IMR-90 (cell line): ENCODE results near the gene CACNA1I.
A peak's percentile ranks its signal among the peaks of the same experiment; 100 is the strongest.

Experiments used
- BHLHE40 ChIP-seq: fragments of 150-350 bp; IDR thresholded peaks from 2 replicates; pipeline ENCODE4 v1.6.1; 2016; ENCODE audit warnings: mild to moderate bottlenecking, low read depth, low read length
- CEBPB ChIP-seq: IDR thresholded peaks from 2 replicates; pipeline ENCODE4 v1.6.1; 2012; ENCODE audit warnings: low read depth, low read length, improper control_type of control experiment
- FOS ChIP-seq: fragments of 150-350 bp; IDR thresholded peaks from 2 replicates; pipeline ENCODE4 v1.6.1; 2016; ENCODE audit warnings: low read depth, low read length
- NFE2L2 ChIP-seq: fragments of 150-350 bp; IDR thresholded peaks from 2 replicates; pipeline ENCODE4 v1.6.1; 2016; ENCODE audit warnings: low read depth, mild to moderate bottlenecking, low read length
- POLR2A ChIP-seq: IDR thresholded peaks from 2 replicates; pipeline ENCODE4 v1.6.1; 2012; ENCODE audit warnings: mild to moderate bottlenecking, low read depth, low read length
- RAD21 ChIP-seq: IDR thresholded peaks from 2 replicates; pipeline ENCODE4 v1.6.1; 2012; ENCODE audit warnings: low read length, improper control_type of control experiment
- TF ChIP-seq, protein P1 (sequence below): conservative IDR thresholded peaks from 2 replicates; pipeline ENCODE4 v1.5.1; 2012; ENCODE audit warnings: mild to moderate bottlenecking, low read depth, low read length, improper control_type of control experiment
- TF ChIP-seq, protein P2 (sequence below): fragments of 150-350 bp; IDR thresholded peaks from 2 replicates; pipeline ENCODE4 v1.6.1; 2017; ENCODE audit warnings: mild to moderate bottlenecking, antibody characterized with exemption, low read length, low read depth

DNA sequence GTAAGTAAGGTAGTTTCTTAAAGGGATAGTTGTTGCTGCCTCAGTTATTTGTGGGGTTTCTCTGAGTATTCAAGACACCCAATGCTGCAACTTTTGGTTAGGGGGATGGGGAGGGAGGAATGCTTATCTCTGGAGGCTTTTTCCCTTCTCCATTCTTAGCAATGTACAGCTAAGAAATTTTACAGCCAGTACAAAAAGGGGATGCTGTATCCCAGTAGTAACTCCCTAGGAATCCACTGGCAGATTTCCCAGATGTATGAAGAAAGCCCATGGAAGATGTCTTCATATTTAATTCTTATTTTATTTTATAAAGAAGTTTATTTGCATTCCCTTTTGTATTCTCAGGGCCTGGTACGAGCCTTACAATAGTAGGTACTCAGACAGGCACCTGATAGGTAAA lies 168.2 kb downstream of the CACNA1I start:
- TF ChIP-seq, protein P1, sequence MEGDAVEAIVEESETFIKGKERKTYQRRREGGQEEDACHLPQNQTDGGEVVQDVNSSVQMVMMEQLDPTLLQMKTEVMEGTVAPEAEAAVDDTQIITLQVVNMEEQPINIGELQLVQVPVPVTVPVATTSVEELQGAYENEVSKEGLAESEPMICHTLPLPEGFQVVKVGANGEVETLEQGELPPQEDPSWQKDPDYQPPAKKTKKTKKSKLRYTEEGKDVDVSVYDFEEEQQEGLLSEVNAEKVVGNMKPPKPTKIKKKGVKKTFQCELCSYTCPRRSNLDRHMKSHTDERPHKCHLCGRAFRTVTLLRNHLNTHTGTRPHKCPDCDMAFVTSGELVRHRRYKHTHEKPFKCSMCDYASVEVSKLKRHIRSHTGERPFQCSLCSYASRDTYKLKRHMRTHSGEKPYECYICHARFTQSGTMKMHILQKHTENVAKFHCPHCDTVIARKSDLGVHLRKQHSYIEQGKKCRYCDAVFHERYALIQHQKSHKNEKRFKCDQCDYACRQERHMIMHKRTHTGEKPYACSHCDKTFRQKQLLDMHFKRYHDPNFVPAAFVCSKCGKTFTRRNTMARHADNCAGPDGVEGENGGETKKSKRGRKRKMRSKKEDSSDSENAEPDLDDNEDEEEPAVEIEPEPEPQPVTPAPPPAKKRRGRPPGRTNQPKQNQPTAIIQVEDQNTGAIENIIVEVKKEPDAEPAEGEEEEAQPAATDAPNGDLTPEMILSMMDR = no peak
- TF ChIP-seq CEBPB = peak; percentile 46; the same call in 1 of the 2 replicates
- no peak for TF ChIP-seq POLR2A
- TF ChIP-seq BHLHE40 = no peak
- no peak for TF ChIP-seq FOS
- no peak for TF ChIP-seq RAD21
- TF ChIP-seq, protein P2, sequence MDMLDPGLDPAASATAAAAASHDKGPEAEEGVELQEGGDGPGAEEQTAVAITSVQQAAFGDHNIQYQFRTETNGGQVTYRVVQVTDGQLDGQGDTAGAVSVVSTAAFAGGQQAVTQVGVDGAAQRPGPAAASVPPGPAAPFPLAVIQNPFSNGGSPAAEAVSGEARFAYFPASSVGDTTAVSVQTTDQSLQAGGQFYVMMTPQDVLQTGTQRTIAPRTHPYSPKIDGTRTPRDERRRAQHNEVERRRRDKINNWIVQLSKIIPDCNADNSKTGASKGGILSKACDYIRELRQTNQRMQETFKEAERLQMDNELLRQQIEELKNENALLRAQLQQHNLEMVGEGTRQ = no peak
- no peak for TF ChIP-seq NFE2L2
